Endodermal cell (in vitro differentiated cells): Measurements from ENCODE around the gene AMMECR1. TPM values are rescaled to one million over a fixed set of nuclear protein-coding genes. Genes with fewer than 3 reads are reported as not detected.

Experiments
- DNase-seq: peaks from one replicate; pipeline ENCODE4 v3.0.0-alpha.2; 2017
- H3K27ac ChIP-seq: 2 replicates; pipeline ENCODE4 v1.5.1; 2013; ENCODE audit warnings: mild to moderate bottlenecking, low read depth, low read length, moderate library complexity
- H3K27me3 ChIP-seq: 2 replicates; pipeline ENCODE4 v1.6.1; 2013; ENCODE audit warnings: mild to moderate bottlenecking, low read length, moderate library complexity; ENCODE audit not compliant: insufficient read depth, control insufficient read depth, poor library complexity, severe bottlenecking
- H3K36me3 ChIP-seq: 2 replicates; pipeline ENCODE4 v1.7.0; 2013; ENCODE audit warnings: mild to moderate bottlenecking, low read length, moderate library complexity; ENCODE audit not compliant: control insufficient read depth, insufficient read depth
- H3K4me1 ChIP-seq: one replicate; pipeline ENCODE4 v1.7.0; 2013; ENCODE audit warnings: low read length; ENCODE audit not compliant: control insufficient read depth, insufficient read depth
- H3K4me3 ChIP-seq: 2 replicates; pipeline ENCODE4 v1.5.1; 2013; ENCODE audit warnings: mild to moderate bottlenecking, low read length, moderate library complexity
- H3K9ac ChIP-seq: 2 replicates; pipeline ENCODE4 v1.6.1; 2013; ENCODE audit warnings: mild to moderate bottlenecking, low read length, moderate library complexity; ENCODE audit not compliant: poor library complexity, severe bottlenecking; ENCODE audit errors: extremely low read depth
- H3K9me3 ChIP-seq: 2 replicates; pipeline ENCODE4 v1.6.1; 2013; ENCODE audit warnings: mild to moderate bottlenecking, low read length, moderate library complexity; ENCODE audit not compliant: control insufficient read depth
- H3K27ac Mint-ChIP-seq: 2 replicates; pipeline ENCODE4 v1.8.0; 2020; ENCODE audit warnings: mixed read lengths
- H3K27me3 Mint-ChIP-seq: 2 replicates; pipeline ENCODE4 v1.8.0; 2021; ENCODE audit warnings: mild to moderate bottlenecking, mixed read lengths; ENCODE audit not compliant: insufficient read depth
- H3K36me3 Mint-ChIP-seq: 2 replicates; pipeline ENCODE4 v1.8.0; 2020; ENCODE audit warnings: low read depth, mixed read lengths
- H3K4me1 Mint-ChIP-seq: 2 replicates; pipeline ENCODE4 v1.8.0; 2020; ENCODE audit warnings: mixed read lengths
- H3K4me3 Mint-ChIP-seq: 2 replicates; pipeline ENCODE4 v1.8.0; 2020; ENCODE audit warnings: mild to moderate bottlenecking, moderate library complexity, mixed read lengths
- H3K9me3 Mint-ChIP-seq: 2 replicates; pipeline ENCODE4 v1.8.0; 2020; ENCODE audit warnings: mild to moderate bottlenecking, mixed read lengths
- WGBS, 2 experiments: methylation state at CpG; one replicate each; pipeline versions ENCODE4 v1.1.5 to v1.1.7; 2013; ENCODE audit warnings: missing lambda C conversion rate in 2 of 2, mixed read lengths in 1 of 2; ENCODE audit not compliant: insufficient coverage in 1 of 2, insufficient read length in 1 of 2; 5-methylcytosine and 5-hydroxymethylcytosine counted together
- total RNA-seq, 2 donors: library from RNA; stranded (reverse); fragmentation: NEBNext Ultra II Directional in 1 of 2; extraction: Animal tissue kit (Norgen Biotek cat#: 25700) in 1 of 2; gene quantifications; 2 replicates in 1 of 2; 3 replicates in 1 of 2; pipeline ENCODE4 v1.2.1, GENCODE V29; 2021
- TF ChIP-seq, protein P1 (sequence below): fragments of 200-600 bp; sonication (generic); conservative IDR thresholded peaks from 2 replicates; pipeline ENCODE4 v1.5.0; 2021; ENCODE audit warnings: antibody characterized with exemption, mild to moderate bottlenecking

The AMMECR1 gene
- total RNA-seq, 2 donors from 2014 or later, result 26.8 to 62.2 TPM

DNA sequence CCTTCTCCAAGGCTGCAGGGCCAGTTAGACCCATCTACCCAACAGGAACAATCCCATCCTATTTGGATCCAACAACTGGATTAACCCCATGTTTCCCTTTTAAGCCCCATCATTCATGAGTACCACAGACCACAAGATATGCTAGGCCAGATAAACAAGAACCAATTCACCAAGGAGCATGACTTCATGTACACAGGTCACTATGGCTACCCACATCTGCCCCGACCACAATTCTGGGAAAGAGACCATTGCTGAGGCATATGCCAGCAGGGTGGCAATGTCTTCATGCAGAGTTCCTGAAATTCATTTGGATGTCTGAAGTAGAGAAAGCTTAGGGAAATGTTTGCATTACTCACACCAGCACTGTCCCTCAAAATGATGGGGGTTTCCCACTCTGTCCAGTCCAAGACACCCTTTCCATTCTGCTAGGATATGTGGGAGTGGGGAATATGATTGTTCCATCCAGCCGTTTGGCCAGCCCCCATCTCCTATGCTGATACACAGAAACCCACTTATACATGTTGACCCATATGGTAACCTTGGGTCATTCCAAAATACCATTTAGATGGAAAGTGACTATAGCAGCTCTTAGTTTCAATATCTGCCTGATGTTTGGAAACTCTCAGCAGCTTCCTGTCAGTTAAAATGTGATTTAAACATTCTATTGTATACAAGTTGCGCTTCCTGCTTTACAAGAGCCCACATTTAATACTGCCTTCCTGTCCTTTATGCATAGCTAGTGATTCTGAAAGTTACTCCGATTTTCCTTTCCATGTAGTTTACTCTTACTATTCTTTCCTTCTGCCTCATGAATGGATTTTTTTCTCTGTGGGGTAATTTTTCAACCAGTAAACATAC is 129.0 kb downstream of the AMMECR1 start:
- Mint-ChIP-seq H3K4me3 (no peak overlapping the region), H3K27ac (no peak overlapping the region), H3K9me3 (peaks cover 10% of the 10 kb centered on the region), H3K36me3 (peaks cover 22% of the 10 kb centered on the region), H3K4me1 (peaks cover 9% of the 10 kb centered on the region), H3K27me3 (no peaks in the 10 kb centered on the region)
- no peak overlapping the region for H3K27ac ChIP-seq
- no peaks in the 10 kb centered on the region for H3K9me3 ChIP-seq
- WGBS, 2 experiments, result 90 to 100% methylated on average over 1 to 3 of the region's 4 CpGs
- no peaks in the 10 kb centered on the region for H3K4me1 ChIP-seq
- no peaks in the 10 kb centered on the region for H3K27me3 ChIP-seq
- H3K4me3 ChIP-seq, result no peak overlapping the region
- no peak for DNase-seq
- peaks cover 10% of the 10 kb centered on the region for H3K36me3 ChIP-seq
- TF ChIP-seq, protein P1, sequence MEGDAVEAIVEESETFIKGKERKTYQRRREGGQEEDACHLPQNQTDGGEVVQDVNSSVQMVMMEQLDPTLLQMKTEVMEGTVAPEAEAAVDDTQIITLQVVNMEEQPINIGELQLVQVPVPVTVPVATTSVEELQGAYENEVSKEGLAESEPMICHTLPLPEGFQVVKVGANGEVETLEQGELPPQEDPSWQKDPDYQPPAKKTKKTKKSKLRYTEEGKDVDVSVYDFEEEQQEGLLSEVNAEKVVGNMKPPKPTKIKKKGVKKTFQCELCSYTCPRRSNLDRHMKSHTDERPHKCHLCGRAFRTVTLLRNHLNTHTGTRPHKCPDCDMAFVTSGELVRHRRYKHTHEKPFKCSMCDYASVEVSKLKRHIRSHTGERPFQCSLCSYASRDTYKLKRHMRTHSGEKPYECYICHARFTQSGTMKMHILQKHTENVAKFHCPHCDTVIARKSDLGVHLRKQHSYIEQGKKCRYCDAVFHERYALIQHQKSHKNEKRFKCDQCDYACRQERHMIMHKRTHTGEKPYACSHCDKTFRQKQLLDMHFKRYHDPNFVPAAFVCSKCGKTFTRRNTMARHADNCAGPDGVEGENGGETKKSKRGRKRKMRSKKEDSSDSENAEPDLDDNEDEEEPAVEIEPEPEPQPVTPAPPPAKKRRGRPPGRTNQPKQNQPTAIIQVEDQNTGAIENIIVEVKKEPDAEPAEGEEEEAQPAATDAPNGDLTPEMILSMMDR, result no peak
- H3K9ac ChIP-seq, result no peak overlapping the region

DNA sequence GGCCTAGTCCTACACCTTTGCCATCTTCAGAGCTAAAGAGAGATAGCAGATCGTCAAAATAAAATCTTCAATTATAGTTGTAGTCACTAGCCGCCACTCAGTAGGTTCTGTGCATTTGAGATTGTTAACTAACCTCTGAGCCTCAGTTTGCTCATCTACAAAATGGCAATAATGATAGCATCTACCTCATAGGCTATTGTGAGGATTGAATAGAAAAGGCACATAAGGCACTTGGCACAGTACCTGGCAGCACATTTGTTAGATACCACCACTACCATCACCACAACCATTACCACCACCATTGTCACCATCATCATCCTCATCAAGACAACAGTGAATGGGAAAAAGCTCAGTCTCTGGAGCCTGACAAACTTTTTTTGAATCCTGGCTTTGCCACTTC is 134.6 kb downstream of the AMMECR1 start:
- 100% methylated on average over 2 of the region's 2 CpGs for WGBS, 2 experiments
- H3K27me3 ChIP-seq, result no peaks in the 10 kb centered on the region
- no peak overlapping the region for H3K4me3 ChIP-seq
- no peak overlapping the region for H3K4me3 Mint-ChIP-seq
- no peak for DNase-seq
- H3K36me3 Mint-ChIP-seq, result peaks cover 28% of the 10 kb centered on the region
- no peaks in the 10 kb centered on the region for H3K27me3 Mint-ChIP-seq
- H3K36me3 ChIP-seq, result peaks cover 3% of the 10 kb centered on the region
- H3K4me1 ChIP-seq, result no peaks in the 10 kb centered on the region
- no peak overlapping the region for H3K9ac ChIP-seq
- TF ChIP-seq, protein P1, result no peak
- no peak overlapping the region for H3K27ac ChIP-seq
- H3K9me3 Mint-ChIP-seq, result peaks cover 10% of the 10 kb centered on the region
- H3K9me3 ChIP-seq, result no peaks in the 10 kb centered on the region
- no peak overlapping the region for H3K27ac Mint-ChIP-seq
- H3K4me1 Mint-ChIP-seq, result peaks cover 9% of the 10 kb centered on the region

DNA sequence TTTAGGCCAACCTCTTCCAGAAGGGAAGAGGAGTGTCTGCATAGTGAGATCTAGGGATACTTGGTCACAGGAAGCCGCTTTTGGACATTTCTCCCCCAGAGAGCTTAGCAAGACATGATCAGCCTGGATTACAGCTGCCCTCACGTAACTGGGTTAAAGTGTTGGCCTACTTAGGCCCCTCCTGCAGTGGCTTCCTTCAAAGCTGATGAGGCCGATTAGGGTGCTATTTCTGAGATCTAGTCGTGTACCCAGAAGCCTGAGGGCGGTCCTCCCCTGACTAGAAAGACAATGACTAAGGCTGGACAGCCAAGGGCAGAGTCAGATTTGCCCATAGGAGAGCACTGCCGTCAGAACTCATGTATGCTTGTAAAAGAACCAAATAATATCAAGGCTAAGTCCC is 135.0 kb downstream of the AMMECR1 start:
- no peak for DNase-seq
- 92 to 93% methylated on average over 2 to 6 of the region's 6 CpGs for WGBS, 2 experiments

More for the DNA sequence above, 135.0 kb downstream of the AMMECR1 start:
- Histone ChIP-seq H3K27me3 (no peaks in the 10 kb centered on the region), H3K4me3 (no peak overlapping the region), H3K4me1 (no peaks in the 10 kb centered on the region), H3K27ac (no peak overlapping the region), H3K9me3 (no peaks in the 10 kb centered on the region), H3K9ac (no peak overlapping the region), H3K36me3 (peaks cover 3% of the 10 kb centered on the region)
- no peak overlapping the region for H3K4me3 Mint-ChIP-seq
- peaks cover 10% of the 10 kb centered on the region for H3K9me3 Mint-ChIP-seq
- H3K4me1 Mint-ChIP-seq, result peaks cover 9% of the 10 kb centered on the region
- TF ChIP-seq, protein P1, result no peak
- H3K27me3 Mint-ChIP-seq, result no peaks in the 10 kb centered on the region
- H3K36me3 Mint-ChIP-seq, result peaks cover 24% of the 10 kb centered on the region
- no peak overlapping the region for H3K27ac Mint-ChIP-seq
